NCI-H2107 (cell line): ENCODE measurements around the gene KIRREL3.
"Not testable (repeated sequence)": the region's sequence is repeated elsewhere in the genome, so short reads cannot be mapped to it uniquely, and the experiment has no call there.

Experiments
- DNase-seq: peaks from one replicate; lab custom pipeline; 2025; lab: John Stamatoyannopoulos, UW

KIRREL3 gene

GRCh38 chr11:126381960-126382359, 618.6 kb downstream of the KIRREL3 start:
- not testable (repeated sequence) for DNase-seq

GRCh38 chr11:126380909-126381308, 619.7 kb downstream of the KIRREL3 start:
- no peak for DNase-seq

- DNase-seq = no peak
Measured at GRCh38 chr11:126378763-126379162, 621.8 kb downstream of the KIRREL3 start.

GRCh38 chr11:126375726-126376125, 624.8 kb downstream of the KIRREL3 start:
- no peak for DNase-seq

GRCh38 chr11:126374562-126375300, 625.8 kb downstream of the KIRREL3 start:
- not testable (repeated sequence) for DNase-seq

- DNase-seq = not testable (repeated sequence)
Measured at GRCh38 chr11:126373389-126374066, 627.0 kb downstream of the KIRREL3 start.
